ENCODE measurements around the gene RBM25.

Gene RBM25

DNA sequence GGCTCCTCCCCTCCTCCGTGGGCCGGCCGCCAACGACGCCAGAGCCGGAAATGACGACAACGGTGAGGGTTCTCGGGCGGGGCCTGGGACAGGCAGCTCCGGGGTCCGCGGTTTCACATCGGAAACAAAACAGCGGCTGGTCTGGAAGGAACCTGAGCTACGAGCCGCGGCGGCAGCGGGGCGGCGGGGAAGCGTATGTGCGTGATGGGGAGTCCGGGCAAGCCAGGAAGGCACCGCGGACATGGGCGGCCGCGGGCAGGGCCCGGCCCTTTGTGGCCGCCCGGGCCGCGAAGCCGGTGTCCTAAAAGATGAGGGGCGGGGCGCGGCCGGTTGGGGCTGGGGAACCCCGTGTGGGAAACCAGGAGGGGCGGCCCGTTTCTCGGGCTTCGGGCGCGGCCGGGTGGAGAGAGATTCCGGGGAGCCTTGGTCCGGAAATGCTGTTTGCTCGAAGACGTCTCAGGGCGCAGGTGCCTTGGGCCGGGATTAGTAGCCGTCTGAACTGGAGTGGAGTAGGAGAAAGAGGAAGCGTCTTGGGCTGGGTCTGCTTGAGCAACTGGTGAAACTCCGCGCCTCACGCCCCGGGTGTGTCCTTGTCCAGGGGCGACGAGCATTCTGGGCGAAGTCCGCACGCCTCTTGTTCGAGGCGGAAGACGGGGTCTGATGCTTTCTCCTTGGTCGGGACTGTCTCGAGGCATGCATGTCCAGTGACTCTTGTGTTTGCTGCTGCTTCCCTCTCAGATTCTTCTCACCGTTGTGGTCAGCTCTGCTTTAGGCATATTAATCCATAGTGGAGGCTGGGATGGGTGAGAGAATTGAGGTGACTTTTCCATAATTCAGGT lies 78.3 kb downstream of the RBM25 start, which contains the start of gene PSEN1 (continued):
- TF ChIP-seq, protein P1, sequence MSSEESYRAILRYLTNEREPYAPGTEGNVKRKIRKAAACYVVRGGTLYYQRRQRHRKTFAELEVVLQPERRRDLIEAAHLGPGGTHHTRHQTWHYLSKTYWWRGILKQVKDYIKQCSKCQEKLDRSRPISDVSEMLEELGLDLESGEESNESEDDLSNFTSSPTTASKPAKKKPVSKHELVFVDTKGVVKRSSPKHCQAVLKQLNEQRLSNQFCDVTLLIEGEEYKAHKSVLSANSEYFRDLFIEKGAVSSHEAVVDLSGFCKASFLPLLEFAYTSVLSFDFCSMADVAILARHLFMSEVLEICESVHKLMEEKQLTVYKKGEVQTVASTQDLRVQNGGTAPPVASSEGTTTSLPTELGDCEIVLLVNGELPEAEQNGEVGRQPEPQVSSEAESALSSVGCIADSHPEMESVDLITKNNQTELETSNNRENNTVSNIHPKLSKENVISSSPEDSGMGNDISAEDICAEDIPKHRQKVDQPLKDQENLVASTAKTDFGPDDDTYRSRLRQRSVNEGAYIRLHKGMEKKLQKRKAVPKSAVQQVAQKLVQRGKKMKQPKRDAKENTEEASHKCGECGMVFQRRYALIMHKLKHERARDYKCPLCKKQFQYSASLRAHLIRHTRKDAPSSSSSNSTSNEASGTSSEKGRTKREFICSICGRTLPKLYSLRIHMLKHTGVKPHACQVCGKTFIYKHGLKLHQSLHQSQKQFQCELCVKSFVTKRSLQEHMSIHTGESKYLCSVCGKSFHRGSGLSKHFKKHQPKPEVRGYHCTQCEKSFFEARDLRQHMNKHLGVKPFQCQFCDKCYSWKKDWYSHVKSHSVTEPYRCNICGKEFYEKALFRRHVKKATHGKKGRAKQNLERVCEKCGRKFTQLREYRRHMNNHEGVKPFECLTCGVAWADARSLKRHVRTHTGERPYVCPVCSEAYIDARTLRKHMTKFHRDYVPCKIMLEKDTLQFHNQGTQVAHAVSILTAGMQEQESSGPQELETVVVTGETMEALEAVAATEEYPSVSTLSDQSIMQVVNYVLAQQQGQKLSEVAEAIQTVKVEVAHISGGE (tag by site-specific recombination; conservative IDR thresholded peaks at IDR 0.05; ENCODE audit: low read depth) = peak; percentile 93
- TF ChIP-seq ZNF510 (tag by site-specific recombination; IDR thresholded peaks at IDR 0.05; ENCODE audit: insufficient replicate concordance) (no peak), FEZF1 (tag by site-specific recombination; IDR thresholded peaks at IDR 0.05) (no peak)
- TF ChIP-seq, protein P2, sequence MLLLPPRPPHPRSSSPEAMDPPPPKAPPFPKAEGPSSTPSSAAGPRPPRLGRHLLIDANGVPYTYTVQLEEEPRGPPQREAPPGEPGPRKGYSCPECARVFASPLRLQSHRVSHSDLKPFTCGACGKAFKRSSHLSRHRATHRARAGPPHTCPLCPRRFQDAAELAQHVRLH (tag by site-specific recombination; IDR thresholded peaks at IDR 0.05) = peak; percentile 42; the same call in 1 of the 2 replicates
- TF ChIP-seq, protein P3, sequence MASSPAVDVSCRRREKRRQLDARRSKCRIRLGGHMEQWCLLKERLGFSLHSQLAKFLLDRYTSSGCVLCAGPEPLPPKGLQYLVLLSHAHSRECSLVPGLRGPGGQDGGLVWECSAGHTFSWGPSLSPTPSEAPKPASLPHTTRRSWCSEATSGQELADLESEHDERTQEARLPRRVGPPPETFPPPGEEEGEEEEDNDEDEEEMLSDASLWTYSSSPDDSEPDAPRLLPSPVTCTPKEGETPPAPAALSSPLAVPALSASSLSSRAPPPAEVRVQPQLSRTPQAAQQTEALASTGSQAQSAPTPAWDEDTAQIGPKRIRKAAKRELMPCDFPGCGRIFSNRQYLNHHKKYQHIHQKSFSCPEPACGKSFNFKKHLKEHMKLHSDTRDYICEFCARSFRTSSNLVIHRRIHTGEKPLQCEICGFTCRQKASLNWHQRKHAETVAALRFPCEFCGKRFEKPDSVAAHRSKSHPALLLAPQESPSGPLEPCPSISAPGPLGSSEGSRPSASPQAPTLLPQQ (tag by site-specific recombination; IDR thresholded peaks at IDR 0.05) = 0 out of 2 replicates have a peak, but pooled peaks have one; percentile 17

DNA sequence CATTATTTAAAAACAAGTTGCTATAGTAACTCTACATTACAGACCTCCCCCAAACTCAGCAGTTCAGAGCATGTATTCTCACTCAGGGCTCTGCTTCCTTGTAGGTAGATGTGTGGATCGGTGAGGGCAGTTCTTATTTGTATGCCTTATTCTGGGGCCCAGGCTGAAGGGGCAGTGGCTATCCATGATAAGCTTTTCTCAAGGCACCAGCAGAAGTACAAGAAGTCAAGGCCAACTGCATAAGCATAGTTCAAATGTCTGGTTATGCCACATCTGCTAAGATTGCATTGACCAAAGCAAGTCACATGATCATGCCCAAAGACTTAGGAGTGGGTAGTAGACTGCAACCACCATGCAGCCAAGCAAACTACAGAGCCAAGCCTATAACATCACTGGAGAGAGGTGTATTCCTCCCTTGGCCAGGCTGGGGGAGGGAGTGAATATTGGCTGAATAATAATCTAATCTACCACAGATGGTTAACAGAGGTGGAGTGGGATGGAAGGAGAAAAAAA lies 82.5 kb downstream of the RBM25 start:
- Histone ChIP-seq H3K27ac (ENCODE audit: extremely low read depth, low read depth, low read length) (no peak overlapping the region), H3K4me3 (ENCODE audit: low read depth, low read length) (no peak overlapping the region), H3K36me3 (ENCODE audit: control insufficient read depth in 2 of 2, insufficient read depth in 1 of 2, low read length in 2 of 2) (no peaks in the 10 kb centered on the region; a peak in 1 of 3 replicates), H3K9me3 (ENCODE audit: control insufficient read depth, insufficient read depth, low read depth, low read length) (no peaks in the 10 kb centered on the region), H3K4me1 (ENCODE audit: control insufficient read depth, insufficient read depth, low read length) (no peaks in the 10 kb centered on the region)
- POLR2A ChIA-PET = no interaction called here
- TF ChIP-seq ZNF701 (tag by site-specific recombination; IDR thresholded peaks at IDR 0.05) (no peak), GLIS1 (tag by site-specific recombination; IDR thresholded peaks at IDR 0.05) (no peak), ZBTB48 (tag by site-specific recombination; IDR thresholded peaks at IDR 0.05) (no peak), ZNF112 (tag by site-specific recombination; IDR thresholded peaks at IDR 0.05) (no peak), EGR2 (tag by site-specific recombination; IDR thresholded peaks at IDR 0.05; ENCODE audit: low read depth) (peak; percentile 27; the same call in 1 of the 2 replicates), ZNF560 (tag by site-specific recombination; IDR thresholded peaks at IDR 0.05; ENCODE audit: borderline replicate concordance) (no peak)
- CTCF ChIA-PET = no interaction called here

DNA sequence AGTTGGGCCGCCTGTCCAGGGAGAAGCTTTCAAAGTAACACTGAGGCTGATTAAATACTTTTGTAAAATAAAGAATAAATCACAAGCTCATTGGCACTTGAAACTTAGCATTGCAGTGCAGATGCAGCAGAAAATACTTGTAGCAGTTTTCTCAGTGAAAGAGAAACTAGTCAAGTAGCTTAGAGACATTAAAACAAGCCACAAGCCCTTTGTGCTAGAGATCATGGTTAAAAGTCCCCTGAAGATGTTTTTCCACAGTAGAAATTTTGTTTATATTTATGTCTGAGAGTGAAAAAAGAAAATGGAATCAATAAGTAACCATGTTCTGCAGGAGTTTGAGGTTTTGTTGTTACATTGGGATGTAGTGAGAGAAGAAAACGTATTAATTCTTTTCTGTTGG lies 83.9 kb downstream of the RBM25 start:
- ChIA-PET POLR2A (no interaction called here), CTCF (no interaction called here)
- no peaks in the 10 kb centered on the region for H3K9me3 ChIP-seq (ENCODE audit: control insufficient read depth, insufficient read depth, low read depth, low read length)
- no peaks in the 10 kb centered on the region; a peak in 1 of 3 replicates for H3K36me3 ChIP-seq (ENCODE audit: control insufficient read depth in 2 of 2, insufficient read depth in 1 of 2, low read length in 2 of 2)
- no peak overlapping the region for H3K4me3 ChIP-seq (ENCODE audit: low read depth, low read length)
- no peaks in the 10 kb centered on the region for H3K4me1 ChIP-seq (ENCODE audit: control insufficient read depth, insufficient read depth, low read length)
- no peak for TF ChIP-seq GLIS2 (tag by site-specific recombination; IDR thresholded peaks at IDR 0.05)
- TF ChIP-seq, protein P4, sequence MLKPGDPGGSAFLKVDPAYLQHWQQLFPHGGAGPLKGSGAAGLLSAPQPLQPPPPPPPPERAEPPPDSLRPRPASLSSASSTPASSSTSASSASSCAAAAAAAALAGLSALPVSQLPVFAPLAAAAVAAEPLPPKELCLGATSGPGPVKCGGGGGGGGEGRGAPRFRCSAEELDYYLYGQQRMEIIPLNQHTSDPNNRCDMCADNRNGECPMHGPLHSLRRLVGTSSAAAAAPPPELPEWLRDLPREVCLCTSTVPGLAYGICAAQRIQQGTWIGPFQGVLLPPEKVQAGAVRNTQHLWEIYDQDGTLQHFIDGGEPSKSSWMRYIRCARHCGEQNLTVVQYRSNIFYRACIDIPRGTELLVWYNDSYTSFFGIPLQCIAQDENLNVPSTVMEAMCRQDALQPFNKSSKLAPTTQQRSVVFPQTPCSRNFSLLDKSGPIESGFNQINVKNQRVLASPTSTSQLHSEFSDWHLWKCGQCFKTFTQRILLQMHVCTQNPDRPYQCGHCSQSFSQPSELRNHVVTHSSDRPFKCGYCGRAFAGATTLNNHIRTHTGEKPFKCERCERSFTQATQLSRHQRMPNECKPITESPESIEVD (tag by site-specific recombination; IDR thresholded peaks at IDR 0.05) = 0 out of 2 replicates have a peak, but pooled peaks have one; percentile 45
- H3K27ac ChIP-seq (ENCODE audit: extremely low read depth, low read depth, low read length) = no peak overlapping the region

Measured in HEK293 (cell line).